Measurements from ENCODE around the gene GPN2.
"Not testable (repeated sequence)": the region's sequence is repeated elsewhere in the genome, so short reads cannot be mapped to it uniquely, and the experiment has no call there.

GPN2 gene

DNA sequence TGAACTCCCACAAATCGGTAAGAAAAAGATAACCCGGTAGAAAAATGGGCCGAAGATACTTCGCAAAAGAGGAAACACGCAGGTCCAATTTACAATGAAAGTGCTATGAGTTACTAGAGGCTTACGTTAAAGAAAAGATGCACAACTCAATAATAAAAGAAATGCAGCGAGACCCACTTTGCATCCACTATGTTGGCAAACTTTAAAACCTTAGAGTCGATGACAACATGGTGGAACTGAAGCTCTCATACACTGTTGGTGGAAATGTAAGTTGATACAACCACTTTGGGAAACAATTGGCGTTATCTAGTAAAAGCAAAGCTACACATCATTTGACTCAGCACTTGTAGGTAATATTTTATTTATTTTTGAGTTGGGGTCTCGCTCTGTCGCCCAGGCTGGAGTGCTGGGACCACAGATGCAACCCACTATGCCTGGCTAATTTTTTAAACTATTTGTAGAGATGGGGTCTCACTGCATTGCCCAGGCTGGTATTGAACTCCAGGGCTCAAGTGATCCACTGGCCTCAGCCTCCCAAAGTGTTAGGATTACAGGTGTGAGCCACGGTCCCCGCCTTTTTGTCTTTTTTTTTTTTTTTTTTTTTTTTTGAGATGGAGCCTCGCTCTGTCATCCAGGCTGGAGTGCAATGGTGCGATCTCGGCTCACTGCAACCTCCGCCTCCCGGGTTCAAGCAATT, 10.9 kb upstream of the GPN2 start:
- DNase-seq (ENCODE audit: low read depth): no peak

- DNase-seq (ENCODE audit: low read depth): peak; percentile 88
Measured at GRCh38 chr1:26900001-26900814, 10.1 kb upstream of the GPN2 start, which contains the start of gene GPATCH3. TSS of gene GPATCH3 (minus strand) at chr1:26900467. CDS start at chr1:26900442, 25 bp downstream.

DNA sequence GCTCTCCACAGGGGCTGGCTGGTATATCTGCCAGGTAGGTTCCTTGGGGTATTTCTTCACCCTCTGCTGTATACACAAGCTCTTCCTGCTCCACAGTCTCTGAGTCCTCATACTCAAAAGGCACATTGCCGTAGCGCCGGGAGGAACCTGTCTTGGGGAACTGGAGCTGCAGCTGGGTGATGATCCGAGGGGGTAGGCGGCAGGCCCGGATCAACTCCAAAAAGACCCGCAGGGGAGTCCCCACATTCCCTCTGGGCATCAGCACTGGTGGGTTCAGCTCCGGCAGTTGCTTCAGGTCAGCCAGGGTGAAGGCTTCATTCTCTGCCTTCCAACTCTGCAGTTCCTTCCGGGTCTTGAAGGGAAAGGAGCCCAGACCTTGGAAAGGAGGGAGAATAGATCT, 7.3 kb upstream of the GPN2 start:
- DNase-seq (ENCODE audit: low read depth): no peak

- DNase-seq (ENCODE audit: low read depth): no peak
Measured at GRCh38 chr1:26894263-26894662, 4.2 kb upstream of the GPN2 start.

GRCh38 chr1:26890467-26890796, 349 bp upstream of the GPN2 start:
- no peak for DNase-seq (ENCODE audit: low read depth)

DNA sequence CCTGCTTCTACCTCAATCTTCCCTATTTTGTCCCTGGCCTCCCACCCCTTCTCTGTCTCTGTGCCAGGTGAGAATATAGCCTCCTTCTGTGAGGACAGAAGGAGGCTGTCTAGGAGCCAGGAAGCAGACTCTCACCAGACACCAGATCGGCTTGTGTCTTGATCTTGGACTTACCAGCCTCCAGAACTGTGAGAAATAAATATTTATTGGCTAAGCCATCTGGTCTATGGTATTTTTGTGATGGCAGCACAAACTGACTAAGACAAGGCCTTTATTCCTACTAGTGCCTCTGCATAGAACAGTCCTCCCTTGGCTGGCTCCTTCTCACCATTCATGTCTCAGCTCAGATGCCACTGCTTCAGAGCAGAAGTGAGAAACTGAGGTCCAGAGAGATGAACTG, 1.9 kb downstream of the GPN2 start:
- no peak for DNase-seq (ENCODE audit: low read depth)

GRCh38 chr1:26887125-26887524, 3.0 kb downstream of the GPN2 start:
- peak; percentile 54 for DNase-seq (ENCODE audit: low read depth)

- no peak for DNase-seq (ENCODE audit: low read depth)
Measured at GRCh38 chr1:26882696-26883463, 7.2 kb downstream of the GPN2 start.

DNA sequence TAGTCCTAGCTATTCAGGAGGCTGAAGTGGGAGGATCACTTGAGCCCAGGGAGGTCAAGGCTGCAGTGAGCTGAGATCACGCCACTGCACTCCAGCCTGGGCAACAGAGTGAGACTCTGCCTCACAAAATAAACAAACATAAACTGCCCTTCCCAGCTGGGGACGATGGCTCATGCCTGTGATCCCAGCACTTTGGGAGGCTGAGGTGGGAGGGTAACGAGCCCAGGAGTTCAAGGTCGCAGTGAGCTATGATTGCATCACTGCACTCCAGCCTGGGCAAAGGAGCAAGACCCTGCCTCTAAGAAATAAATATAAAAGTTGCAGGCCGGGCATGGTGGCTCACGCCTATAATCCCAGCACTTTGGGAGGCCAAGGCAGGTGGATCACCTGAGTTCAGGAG, 8.5 kb downstream of the GPN2 start:
- DNase-seq (ENCODE audit: low read depth): not testable (repeated sequence)

DNA sequence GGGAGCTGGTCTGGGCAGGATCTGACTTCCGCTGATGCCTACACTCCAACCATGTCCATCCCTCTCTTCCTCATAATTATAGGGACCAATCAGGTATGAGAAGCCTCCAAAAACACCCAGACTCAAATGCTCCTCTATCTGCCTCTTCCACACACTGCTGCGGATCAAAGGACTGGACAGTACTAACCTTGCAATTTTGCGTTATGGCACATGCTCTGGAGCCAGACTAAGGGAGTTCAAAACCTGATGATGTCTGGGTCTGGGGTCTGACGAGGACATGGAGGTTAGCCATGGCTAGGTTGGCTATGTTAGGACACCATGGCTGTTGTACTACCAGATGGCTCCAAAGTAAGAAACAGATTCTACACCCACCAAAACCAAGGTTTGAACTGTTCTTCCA, 10.3 kb downstream of the GPN2 start:
- DNase-seq (ENCODE audit: low read depth): no peak

- no peak for DNase-seq (ENCODE audit: low read depth)
Measured at GRCh38 chr1:26877326-26877725, 12.8 kb downstream of the GPN2 start.

GRCh38 chr1:26874896-26875295, 15.2 kb downstream of the GPN2 start:
- DNase-seq (ENCODE audit: low read depth): no peak

GRCh38 chr1:26873097-26873496, 17.0 kb downstream of the GPN2 start:
- DNase-seq (ENCODE audit: low read depth): not testable (repeated sequence)

DNA sequence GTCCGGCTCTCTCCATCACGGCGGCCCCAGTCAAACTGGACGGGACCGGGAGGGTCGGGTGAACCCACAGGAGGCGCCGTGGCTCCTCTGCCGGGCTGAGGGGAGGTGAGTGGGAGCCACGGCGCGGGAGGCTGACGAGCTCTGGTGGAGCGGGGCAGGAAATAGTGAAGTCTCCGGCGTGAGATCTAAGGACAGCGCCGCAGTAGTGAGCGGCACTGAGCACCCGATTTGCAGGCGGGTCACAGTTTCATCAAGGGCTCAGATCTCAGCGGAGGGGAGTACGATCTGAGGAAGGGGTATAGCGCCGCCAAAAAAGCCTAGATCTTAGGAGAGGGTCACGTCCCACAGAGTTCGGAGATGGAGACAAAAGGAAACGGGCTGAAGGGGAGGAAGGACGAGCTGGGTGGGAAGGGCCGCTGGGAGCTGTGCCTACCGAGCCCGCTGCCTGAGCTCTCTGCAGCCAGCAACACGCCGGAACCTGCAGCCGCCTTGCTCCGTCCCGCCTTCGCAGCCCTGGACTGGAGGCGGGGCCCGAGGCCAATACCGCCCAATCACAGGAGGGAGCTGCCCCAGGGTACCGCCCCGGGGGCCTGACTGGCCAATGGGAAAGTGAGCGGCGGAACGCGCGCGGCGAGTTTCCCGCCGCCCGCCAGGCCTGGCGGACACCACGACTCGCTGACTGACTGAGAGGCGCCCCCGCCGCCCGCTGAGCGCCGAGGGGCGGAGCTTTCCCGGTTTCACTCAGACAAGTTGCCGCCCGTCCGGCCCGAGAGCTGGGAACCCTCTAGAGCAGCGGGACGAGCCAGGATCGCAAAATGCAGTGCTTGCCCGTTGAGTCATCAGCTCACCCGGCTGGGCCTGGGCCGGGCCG, 25.2 kb downstream of the GPN2 start:
- DNase-seq (ENCODE audit: low read depth): peak; percentile 95

GRCh38 chr1:26863685-26864077, 26.4 kb downstream of the GPN2 start:
- DNase-seq (ENCODE audit: low read depth): no peak

GRCh38 chr1:26862781-26863684, 27.1 kb downstream of the GPN2 start, which contains the start of gene SFN:
TSS of gene SFN (plus strand) at chr1:26863149. CDS start at chr1:26863213, 64 bp downstream.
- no peak for DNase-seq (ENCODE audit: low read depth)

DNA sequence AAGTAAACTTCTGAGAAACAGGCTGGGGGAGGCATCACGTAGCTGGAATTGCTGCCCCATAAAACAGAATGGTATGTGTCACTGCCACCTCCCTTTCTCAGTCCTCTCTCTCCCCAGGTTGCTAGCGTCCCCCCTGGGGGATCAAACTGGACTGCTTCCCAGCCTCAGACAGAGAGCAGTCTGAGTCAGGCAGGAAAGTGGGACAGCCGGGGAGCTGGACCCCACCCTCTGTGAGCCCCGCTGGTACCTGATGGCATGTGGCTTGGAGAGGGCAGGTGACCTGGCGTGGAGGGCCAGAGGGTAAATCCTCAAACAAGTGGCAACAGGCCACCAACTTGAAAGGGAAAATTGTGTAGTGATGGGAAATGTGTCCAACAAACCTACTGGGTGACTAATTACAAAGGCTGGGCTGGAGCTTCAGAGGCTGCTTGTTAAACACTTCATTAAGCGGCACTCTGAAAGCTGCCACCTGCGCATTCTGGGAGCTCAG, 28.1 kb downstream of the GPN2 start:
- DNase-seq (ENCODE audit: low read depth): no peak

- DNase-seq (ENCODE audit: low read depth): no peak
Measured at GRCh38 chr1:26861286-26861701, 28.8 kb downstream of the GPN2 start.

- DNase-seq (ENCODE audit: low read depth): no peak
Measured at GRCh38 chr1:26858891-26859640, 31.0 kb downstream of the GPN2 start.

DNA sequence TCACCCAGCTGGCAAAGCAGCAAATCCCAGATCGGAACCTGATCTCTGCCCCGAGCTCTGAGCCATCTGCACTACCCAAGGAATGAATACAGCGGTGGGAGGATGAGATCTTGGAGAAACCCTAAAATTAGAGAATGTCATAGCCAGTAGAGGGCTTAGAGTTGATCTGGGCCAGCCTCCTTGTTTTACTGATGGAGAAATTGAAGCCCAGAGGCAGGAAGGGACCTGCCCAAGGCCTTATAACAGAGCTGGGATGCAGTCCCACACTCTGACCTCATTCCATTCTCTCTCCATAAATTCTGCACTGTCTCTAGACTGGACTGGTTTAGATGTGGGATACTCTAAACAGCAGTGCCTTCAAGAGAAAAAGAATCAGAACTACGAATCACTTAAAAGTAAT, 31.9 kb downstream of the GPN2 start:
- no peak for DNase-seq (ENCODE audit: low read depth)
